NCI-H345 (cell line): ENCODE measurements around the gene USP53.
"Not testable (repeated sequence)": the region's sequence is repeated elsewhere in the genome, so short reads cannot be mapped to it uniquely, and the experiment has no call there.

Experiments used
- DNase-seq: peaks from one replicate; lab custom pipeline; 2025; lab: John Stamatoyannopoulos, UW

USP53 gene

DNA sequence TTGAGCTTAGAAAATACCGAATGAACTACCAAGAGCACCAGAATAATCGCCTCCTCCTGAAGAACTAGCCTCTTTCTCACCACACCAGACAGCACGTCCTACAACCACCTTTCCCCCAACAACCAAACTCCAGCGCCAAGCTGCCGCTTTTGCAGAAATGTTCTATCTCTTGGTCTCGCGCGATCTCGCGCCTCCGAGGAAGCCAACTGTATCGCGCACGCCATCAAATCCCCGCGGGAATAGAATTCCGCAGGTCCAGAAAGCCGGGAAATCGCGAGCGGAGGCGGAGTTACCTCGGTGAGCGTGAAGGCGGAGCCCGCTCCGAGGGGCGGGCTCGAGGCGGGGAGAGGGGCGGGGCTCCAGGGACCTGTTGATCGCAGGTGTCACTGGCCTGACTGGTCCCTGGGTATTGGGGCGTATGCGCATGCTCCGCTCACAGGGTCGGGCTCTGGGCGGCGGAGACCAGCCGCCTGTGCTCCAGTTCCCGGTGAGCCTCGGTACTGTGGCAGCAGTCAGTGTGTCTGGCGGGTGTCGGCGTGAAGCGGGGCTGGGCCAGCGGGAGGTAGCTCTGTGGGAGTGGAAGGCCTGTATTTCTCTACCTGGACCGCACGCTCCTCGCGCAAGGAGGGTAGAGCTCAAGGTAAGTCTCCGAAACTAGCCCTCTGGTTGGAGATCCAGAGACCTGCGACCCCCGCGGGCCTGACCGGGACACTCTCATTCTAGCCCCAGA, at the start of gene USP53:
TSS of gene USP53 (plus strand) at position 480 of the 730 bp plus-strand sequence. CDS start 27,047 bp downstream, outside the sequence.
- DNase-seq, result peak; percentile 94

DNA sequence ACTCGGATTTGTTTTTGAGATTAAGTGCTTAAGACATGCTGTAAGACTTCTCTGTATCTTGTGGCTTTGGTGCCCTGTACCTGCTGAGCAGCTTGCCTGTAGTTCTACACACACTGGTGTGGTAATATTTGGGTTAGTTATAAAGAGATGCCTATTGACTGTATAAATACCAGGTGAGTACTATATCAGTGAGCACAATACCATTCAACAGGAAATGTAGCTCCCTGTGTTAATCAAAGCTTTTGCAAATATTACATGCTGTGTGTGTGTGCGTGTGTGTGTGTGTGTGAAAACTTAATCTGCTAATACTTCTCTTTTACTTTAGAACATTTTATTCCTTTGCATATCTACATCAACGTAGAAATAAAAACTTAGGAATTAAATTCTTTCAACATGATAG, 46.7 kb upstream of the USP53 start:
- DNase-seq, result no peak

DNA sequence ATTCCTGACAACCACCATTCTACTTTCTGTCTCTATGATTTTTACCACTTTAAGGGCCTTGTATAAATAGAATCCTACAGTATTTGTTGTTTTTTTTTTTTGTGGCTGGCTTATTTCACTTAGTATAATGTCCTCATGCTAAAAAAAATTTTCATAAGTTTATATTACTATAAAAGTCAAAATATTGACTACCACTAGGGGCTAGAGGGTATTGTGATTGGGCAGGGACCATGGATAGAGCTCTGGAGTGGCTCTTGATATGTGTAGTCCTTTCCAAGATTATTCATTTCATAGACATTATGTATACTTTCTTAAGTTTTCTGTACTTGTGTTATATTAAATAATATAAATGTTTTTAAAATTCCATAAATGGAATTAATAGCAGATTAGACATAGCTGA, 42.3 kb upstream of the USP53 start:
- DNase-seq, result no peak

DNA sequence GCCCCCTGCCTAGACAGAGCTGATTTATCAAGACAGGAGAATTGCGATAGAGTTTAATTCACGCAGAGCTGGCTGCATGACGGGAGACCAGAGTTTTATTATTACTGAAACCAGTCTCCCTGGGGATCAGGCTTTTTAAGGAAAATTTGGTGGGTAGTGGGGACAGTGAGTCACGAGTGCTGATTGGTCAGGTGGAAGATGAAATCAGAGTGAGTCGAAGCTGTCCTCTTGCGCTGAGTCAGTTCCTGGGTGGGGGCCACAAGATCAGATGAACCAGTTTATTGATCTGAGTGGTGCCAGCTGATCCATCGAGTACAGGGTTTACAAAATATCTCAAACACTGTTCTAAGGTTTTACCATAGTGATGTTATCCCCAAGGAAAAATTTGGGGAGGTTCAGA, 40.3 kb upstream of the USP53 start:
- no peak for DNase-seq

DNA sequence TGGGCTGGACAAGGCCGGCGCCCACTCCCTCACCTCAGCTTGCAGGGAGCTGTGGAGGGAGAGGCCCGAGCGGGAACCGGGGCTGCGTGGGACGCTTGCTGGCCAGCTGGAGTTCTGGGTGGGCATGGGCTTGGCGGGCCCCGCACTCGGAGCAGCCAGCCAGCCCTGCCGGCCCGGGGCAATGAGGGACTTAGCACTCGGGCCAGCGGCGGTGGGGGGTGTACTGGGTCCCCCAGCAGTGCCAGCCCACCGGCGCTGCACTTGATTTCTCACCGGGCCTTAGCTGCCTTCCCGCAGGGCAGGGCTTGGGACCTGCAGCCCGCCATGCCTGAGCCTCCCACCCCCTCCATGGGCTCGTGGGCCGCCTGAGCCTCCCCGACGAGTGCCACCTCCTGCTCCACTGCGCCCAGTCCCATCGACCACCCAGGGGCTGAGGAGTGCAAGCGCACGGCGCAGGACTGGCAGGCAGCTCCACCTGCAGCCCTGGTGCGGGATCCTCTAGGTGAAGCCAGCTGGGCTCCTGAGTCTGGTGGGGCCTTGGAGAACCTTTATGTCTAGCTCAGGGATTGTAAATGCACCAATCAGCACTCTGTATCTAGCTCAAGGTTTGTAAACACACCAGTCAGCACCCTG, 38.7 kb upstream of the USP53 start:
- DNase-seq, result not testable (repeated sequence)

DNA sequence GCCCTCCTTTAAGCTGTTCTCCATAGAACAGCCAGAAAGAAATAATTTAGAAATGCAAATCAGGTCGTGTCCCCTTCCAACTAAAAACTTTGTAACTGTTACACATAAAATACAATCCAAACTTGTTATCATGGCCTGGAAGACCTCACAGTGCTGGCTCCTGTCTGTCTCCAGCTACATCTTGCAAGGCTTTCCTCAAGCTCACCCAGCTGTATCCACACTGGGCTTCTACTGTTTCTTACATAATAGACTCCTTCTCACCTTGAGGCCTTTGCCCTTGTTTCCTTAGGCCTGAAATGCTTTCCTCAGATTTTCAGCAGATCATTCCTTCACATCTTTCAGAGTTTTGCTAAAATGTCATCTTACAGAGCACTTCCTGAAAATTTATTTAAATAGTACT, 33.5 kb upstream of the USP53 start:
- no peak for DNase-seq

DNA sequence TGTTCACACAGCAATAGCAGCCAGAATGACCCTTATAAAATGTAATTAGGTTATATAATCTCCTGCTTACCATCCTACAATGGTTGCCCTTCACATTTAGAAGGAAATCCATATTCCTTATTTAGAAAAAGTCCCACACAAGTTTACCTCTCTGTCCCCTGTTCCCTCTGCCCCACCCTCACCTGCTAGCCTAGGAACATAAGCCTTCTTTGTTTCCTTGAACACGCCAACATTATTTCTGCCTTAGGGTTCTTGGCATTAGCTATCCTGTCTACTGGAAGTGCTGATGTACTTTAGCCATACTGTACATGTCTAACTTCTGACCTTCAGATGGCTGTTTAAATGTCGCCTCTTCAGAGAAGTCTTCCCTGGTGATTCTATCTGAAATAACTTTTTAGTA, 28.4 kb upstream of the USP53 start:
- DNase-seq, result no peak

DNA sequence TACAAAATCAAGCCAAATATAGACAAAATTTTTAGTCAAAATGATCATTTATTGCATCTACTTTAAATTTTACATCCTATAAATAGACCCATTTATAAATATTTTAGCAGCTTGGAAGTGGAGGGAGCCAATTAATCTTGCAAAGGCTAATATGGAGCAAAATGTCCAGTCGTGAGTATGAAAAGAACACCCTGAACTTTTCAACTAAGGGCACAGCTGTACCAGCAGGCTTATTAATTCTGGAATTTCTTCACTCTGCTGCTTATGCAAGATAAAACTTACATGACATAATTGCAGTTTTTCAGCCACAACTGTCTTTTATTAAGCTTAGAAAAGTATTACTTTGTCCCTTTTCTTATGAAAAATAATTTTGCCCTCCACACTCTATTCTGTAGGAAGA, 22.9 kb upstream of the USP53 start:
- DNase-seq, result no peak

DNA sequence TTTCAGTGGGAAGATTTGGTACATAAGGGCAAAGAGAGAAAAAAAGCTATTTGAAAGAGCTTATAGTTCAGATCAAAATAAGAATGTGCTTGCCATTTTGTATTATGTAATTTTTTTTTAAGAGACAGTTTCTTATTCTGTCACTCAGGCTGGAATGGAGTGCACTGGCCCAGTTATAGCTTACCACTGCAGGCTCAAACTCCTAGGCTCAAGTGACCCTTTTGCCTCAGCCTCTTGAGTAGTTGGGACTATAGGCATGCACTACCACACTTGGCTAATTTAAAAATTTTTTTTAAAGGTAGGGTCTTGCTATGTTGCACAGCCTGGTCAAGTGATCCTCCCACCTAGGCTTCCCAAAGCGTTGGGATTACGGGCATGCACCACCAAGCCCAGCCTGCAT, 22.2 kb upstream of the USP53 start:
- DNase-seq, result no peak

DNA sequence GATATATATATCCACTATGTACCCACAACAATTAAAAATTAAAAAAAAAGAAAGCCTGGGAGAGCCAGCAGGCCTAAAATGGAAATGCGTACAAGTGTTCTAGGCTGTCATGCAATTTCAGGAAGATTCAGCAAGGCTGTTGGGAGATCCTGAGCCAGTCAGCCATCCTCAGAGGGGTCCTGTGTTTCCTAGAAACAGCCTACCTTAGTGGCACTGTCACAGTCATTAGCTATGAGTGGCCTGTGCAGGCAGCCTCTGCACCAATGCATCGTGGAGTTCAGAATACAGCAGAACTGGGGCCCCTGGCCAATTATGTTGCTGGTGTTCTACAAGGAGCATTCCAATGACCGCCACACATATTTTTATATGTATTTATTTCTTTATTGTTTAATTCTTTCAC, 21.0 kb upstream of the USP53 start:
- DNase-seq, result no peak

DNA sequence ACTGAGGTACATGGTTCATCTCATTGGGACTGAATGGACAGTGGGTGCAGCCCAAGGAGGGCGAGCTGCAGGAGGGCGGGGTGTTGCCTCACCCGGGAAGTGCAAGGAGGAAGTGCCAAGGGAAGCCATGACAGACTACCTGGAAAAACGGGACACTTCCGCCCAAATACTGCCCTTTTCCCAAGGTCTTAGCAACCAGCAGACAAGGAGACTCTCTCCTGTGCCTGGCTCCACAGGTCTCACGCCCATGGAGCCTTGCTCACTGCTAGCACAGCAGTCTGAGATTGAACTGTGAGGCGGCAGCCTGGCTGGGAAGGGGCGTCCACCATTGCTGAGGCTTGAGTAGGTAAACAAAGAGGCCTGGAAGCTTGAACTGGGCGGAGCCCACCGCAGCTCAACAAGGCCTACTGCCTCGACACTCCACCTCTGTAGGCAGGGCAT, 14.7 kb upstream of the USP53 start:
- no peak for DNase-seq

DNA sequence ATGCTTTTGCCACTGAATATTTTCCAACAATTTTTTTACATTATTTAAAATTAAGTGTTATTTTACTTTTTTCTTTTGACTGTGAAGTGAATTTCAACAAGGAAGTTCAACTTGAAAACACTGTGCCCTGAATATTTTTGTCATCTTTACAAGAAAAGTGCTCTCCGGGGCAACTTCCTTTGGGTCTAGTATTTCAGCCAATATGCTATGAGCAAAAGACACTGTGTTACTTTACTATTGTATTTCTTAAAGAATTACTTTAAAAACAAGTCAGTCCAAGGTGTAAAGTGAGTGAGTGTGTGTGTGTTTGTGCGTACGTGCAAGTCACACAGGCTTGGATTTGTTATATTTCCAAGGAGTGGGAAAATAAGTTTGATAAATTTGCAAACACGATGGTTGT, 7.6 kb upstream of the USP53 start:
- no peak for DNase-seq

DNA sequence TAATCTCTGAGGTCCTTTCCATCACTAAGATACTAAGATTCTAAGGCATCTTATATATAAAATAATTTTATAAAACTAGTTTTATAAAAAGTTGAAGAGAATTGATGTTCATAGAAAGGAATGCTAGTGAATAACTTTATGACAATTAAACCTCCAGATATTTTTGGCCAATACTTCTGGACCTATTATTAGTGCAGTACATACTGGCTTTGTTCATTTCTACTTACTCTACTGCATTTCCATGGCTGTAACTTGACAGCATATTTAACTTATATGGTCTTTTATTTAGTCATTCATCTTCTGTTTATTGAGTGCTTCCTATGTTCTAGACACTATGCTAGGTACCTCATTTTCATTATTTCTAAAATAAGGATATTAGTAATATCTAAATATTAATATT, 6.8 kb upstream of the USP53 start:
- DNase-seq, result no peak

DNA sequence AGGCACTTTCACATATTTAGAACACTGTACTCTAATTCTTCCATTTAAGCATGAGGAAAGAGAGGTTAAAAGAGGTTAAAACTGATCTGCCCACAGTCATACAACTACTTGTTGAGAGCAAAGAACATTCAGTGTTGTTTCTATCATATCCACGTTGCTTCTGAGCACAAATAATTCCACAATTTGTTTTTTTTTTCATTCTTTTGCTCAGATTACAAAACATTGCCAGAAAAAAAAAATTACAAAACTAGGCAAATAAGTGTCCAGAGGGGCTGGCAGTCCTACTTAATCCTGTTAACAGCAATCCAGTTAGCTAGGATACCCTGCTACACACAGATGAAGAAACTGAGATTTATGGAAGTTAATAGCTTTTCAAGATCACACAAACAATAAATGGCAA, 6.3 kb upstream of the USP53 start:
- no peak for DNase-seq

DNA sequence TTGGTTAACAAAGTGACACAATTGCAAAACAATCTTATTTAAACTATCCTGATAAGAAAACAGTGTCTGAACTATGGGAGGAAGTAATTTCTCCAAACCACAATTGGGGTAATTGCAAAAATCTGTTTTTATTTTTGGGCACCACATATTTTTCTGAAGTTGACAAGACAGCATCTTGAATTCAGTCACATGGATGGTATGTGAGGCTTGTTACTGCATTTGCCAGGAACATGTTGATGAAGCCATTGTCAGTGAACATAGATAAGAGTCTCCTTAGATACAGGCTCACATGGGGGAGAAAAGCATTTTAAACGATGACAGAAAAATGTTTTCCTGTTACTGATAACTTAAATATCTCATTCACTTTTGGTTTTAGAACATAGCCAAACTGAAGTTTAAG, 5.5 kb upstream of the USP53 start:
- DNase-seq, result no peak

DNA sequence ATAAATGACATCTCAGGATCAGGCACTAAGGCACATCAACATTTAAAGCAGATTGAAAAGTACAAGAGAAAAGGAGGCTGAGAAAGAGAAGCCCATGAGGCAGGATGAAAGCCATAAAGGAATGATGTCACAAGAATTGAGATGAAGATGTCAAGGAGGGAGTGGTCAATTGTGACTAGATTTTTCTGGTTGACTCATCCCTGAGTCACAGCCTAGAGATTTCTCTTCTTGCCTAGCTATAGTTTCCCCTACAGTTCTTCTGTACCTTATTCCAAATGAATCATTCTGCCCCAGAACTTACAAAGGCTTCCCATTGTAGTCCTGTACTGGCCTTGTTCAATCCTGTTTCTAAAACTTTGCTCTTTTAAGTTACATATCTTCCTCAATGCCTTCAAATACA, 3.4 kb upstream of the USP53 start:
- DNase-seq, result no peak

DNA sequence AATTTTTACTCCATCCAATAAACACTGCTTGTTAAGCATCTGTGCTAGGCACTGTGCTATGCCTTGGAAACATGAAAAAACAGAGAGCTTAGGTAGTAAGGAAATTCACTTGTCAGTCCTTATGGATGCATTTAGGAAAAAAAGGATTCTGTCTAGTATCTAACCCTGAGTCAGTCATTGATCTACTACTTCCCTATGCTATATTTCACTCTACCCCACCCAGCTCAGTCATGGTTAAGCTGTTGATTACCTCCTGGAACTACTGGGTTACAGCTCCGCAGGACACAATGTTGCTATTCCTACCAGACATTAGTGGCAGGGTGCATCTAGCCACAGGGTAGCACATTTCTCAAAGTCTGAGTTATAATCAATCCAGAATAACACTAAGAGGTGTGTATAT, 2.9 kb upstream of the USP53 start:
- no peak for DNase-seq

DNA sequence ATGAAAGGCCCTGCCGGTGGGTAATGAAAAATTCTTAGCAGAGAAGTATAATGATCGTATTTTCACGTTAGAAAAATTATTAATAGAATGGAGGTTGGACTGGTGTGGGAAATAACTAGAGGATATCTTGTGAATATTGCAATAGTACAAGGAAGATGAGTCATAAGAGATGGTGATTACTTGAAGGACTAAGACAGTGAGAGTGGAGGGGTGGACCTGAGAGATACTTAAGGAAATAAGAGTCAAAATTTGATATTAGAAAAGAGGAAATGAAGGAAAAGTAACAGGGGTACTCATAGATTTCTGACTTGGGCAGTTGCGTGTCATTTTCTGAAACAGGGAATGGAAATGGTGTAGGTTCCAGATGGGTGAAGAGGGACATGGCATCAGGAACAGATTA, 1.7 kb upstream of the USP53 start:
- DNase-seq, result no peak

DNA sequence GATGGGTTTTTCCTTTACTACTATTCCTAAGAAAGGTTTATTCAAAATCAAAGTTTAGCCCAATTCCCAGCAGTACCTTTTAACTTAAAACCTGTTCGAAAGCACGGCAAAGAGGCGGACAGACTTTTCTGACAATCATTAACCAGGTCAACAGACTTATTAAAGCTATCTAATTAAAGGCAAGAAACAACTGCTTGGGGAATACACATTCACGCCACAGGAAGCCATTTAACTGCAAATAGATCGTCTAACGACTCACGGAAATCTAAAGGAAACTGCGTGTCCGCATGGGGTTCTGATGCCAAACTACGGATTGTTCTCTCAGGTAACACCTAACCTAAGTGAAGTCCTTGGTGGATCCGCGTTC, 663 bp upstream of the USP53 start:
- DNase-seq, result no peak

DNA sequence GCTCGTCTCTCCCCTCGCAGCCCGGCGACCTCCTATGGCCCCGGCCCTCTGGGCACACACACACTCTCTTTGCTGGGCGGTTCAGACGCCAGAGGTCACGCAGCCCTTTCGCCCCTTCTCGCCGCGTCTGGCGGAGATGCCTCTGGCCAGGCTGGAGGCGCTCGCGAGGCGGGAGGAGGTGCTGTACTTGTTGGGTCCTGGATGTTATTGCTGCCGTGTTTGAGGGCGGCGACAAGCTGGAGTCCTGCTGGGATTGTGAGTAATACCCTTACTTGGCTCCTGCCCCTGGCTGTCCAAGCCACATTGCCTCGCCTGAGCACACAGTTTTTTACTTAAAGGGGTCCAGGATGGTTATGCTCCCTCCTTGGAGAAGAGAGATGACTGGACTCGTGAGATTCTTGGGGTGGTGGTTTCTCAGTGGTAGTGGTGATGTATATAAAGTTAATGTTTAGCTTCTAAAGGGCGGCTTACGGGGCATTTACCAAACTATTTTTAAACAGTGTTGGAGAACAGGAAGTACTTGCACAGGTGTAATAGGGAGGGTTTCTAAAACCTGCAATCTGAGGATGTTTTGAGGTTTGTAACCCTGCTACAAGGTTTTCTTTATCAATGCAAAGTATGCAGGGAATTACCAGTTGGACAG, 572 bp downstream of the USP53 start:
- peak; percentile 58 for DNase-seq

DNA sequence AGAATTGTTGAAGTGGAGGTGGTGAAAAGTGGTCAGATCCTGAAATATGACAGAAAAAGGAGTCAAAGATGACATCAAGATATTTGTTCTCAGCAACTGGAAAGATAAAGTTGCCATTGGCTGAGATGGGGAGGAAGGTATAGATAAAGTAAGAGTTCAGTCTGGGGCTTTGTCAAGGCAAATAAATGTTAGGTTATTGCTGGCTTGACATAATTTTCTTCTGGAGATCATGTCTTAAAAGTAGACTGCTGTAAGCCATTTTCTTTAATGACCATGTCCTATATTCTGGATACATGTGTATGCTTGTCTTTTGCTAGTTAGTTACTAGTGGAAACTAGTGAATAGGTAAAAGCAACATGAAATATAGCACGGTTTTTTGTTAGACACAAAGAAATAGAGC, 5.6 kb downstream of the USP53 start:
- no peak for DNase-seq

DNA sequence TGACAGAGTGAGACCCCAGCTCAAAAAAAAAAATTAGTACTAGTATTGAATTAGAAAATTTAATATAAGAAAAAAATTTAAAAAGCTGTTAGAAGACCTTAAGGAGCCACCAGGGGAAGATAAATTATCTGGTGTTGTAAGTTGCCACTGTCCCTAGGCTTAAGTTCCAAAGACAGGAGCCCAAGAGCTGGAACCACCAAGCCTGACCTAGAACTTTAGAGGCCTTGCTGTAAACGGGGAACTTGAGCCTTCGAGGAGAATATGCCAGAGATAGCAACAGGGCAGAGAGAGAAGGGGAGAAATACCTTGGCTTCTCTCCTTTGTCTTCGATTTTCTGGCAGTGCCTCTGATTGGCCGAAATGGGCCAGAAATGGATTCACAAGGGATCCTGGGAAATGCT, 8.9 kb downstream of the USP53 start:
- no peak for DNase-seq

DNA sequence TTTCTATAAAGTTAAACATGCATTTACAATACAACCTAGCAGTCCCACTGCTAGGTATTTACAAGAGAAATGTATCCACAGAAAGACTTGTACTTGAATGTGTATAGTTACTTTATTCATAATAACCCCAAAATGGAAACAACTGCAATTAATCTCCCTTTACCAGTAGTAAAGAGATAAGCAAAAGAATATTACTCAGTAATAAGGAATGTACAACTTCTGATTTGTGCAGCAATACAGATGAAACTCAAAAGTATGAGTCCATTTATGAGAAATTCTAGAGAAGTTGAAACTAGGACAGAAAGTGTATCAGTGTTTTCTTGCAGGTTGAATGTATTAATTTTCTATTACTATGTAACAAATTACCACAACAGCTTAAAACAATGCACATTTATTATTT, 15.2 kb downstream of the USP53 start:
- DNase-seq, result no peak

DNA sequence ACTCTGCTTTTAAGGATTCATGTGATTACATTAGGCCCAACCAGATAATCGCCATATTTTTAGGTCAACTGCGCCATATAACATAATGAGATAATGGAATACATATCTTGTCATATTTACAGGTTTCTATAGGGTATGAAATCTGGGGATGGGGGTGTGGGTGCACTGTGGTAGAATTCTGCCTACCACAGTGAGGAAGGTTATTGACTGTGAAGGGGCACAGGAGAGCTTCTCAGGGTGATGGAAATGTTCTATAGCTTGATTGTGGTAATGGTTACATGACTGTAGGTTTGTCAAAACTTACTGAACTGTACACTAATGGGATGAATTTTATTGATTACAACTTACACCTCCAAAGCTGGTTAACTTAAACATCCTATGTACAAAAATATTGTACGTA, 15.9 kb downstream of the USP53 start:
- no peak for DNase-seq
